Keratinocyte (primary cell): ENCODE measurements around the gene HGF. TPM values are rescaled to one million over a fixed set of nuclear protein-coding genes. Genes with fewer than 3 reads are reported as not detected.
A peak's percentile ranks its signal among the peaks of the same experiment; 100 is the strongest.

Experiments
- DNase-seq: peaks from one replicate; pipeline ENCODE4 v3.0.0-alpha.2; 2011; ENCODE audit warnings: low read depth, missing footprints, low spot score
- FAIRE-seq: peaks from 2 replicates; lab custom pipeline; 2011; peaks lifted over from hg19 to GRCh38; lab: Jason Lieb, UNC
- H2AFZ ChIP-seq: 2 replicates; pipeline ENCODE4 v1.6.0; 2012; ENCODE audit warnings: low read length, control low read depth, inconsistent platforms; ENCODE audit not compliant: control insufficient read depth
- H3K27ac ChIP-seq: 2 replicates; pipeline ENCODE4 v1.5.1; 2011; ENCODE audit warnings: low read length; ENCODE audit not compliant: control insufficient read depth, insufficient read depth
- H3K27me3 ChIP-seq: 3 replicates; pipeline ENCODE4 v1.6.0; 2011; ENCODE audit warnings: low read length; ENCODE audit not compliant: control insufficient read depth, insufficient read depth; ENCODE audit errors: extremely low read depth
- H3K36me3 ChIP-seq, 2 experiments: 2 replicates in 1 of 2; 3 replicates in 1 of 2; pipeline ENCODE4 v1.5.1; 2011; ENCODE audit warnings: low read length in 2 of 2, mild to moderate bottlenecking in 1 of 2; ENCODE audit not compliant: control insufficient read depth in 2 of 2, insufficient read depth in 2 of 2; ENCODE audit errors: extremely low read depth in 1 of 2
- H3K4me1 ChIP-seq: 3 replicates; pipeline ENCODE4 v1.5.1; 2011; ENCODE audit warnings: low read length; ENCODE audit not compliant: control insufficient read depth, insufficient read depth; ENCODE audit errors: extremely low read depth
- H3K4me2 ChIP-seq: 3 replicates; pipeline ENCODE4 v1.6.0; 2011; ENCODE audit warnings: low read depth, low read length; ENCODE audit not compliant: control insufficient read depth, insufficient read depth; ENCODE audit errors: extremely low read depth
- H3K4me3 ChIP-seq, 3 experiments: fragments of 200-600 bp in 1 of 3; sonication (generic) in 1 of 3; 2 replicates in 2 of 3; 3 replicates in 1 of 3; pipeline ENCODE4 v1.5.1; 2011 to 2016; ENCODE audit warnings: low read length in 3 of 3, mild to moderate bottlenecking in 3 of 3, control low read depth in 2 of 3, inconsistent platforms in 1 of 3, low read depth in 1 of 3, mixed read lengths in 1 of 3, mixed run types in 1 of 3, moderate library complexity in 1 of 3; ENCODE audit not compliant: control insufficient read depth in 2 of 3, insufficient read depth in 2 of 3; ENCODE audit errors: extremely low read depth in 1 of 3
- H3K79me2 ChIP-seq: 2 replicates; pipeline ENCODE4 v1.6.0; 2012; ENCODE audit warnings: low read length; ENCODE audit not compliant: control insufficient read depth, insufficient read depth
- H3K9ac ChIP-seq: 3 replicates; pipeline ENCODE4 v1.6.0; 2011; ENCODE audit warnings: low read length; ENCODE audit not compliant: control insufficient read depth, insufficient read depth; ENCODE audit errors: extremely low read depth
- H3K9me1 ChIP-seq: 3 replicates; pipeline ENCODE4 v1.6.0; 2011; ENCODE audit warnings: low read length; ENCODE audit not compliant: control insufficient read depth, insufficient read depth; ENCODE audit errors: extremely low read depth
- H3K9me3 ChIP-seq: 2 replicates; pipeline ENCODE4 v1.5.1; 2012; ENCODE audit warnings: low read depth, low read length; ENCODE audit not compliant: control insufficient read depth
- H4K20me1 ChIP-seq: 3 replicates; pipeline ENCODE4 v1.6.0; 2011; ENCODE audit warnings: low read length; ENCODE audit not compliant: control insufficient read depth, insufficient read depth; ENCODE audit errors: extremely low read depth
- CTCF ChIP-seq, 3 experiments: IDR thresholded peaks in 1 of 3; conservative IDR thresholded peaks in 1 of 3; optimal IDR thresholded peaks in 1 of 3; 2 replicates in 2 of 3; 3 replicates in 1 of 3; pipeline versions ENCODE3 to v1.5.1; 2011; ENCODE audit warnings: low read length in 3 of 3, mild to moderate bottlenecking in 3 of 3, moderate library complexity in 2 of 3, control low read depth in 1 of 3, inconsistent platforms in 1 of 3; ENCODE audit not compliant: insufficient read depth in 2 of 3; ENCODE audit errors: extremely low read depth in 1 of 3
- EZH2 ChIP-seq: IDR thresholded peaks from one replicate; pipeline ENCODE4 v1.6.1; 2012; ENCODE audit warnings: inconsistent platforms, mild to moderate bottlenecking, low read length, moderate library complexity
- dilution Hi-C: fragments of 300-500 bp; cut with MboI; formaldehyde crosslinking; loops from one replicate; pipeline ENCODE4 v1.7.0; 2020; ENCODE audit warnings: low sequenced_read_pairs; ENCODE audit not compliant: extremely low pct_ligation_motif_present
- polyA plus RNA-seq, 5 experiments: library from polyadenylated mRNA; depleted of rRNA in 3 of 5; stranded (reverse) in 3 of 5; stranded (forward) in 1 of 5; unstranded in 1 of 5; fragments of >200 nt; gene quantifications; 1 replicate in 1 of 5; 2 replicates in 3 of 5; 3 replicates in 1 of 5; pipeline versions ENCODE4 v1.2.1 to v1.2.3, GENCODE V29; 2011 to 2012; ENCODE audit warnings: missing spikeins in 2 of 5, low read depth in 1 of 5, low replicate concordance in 1 of 5

HGF gene
- polyA plus RNA-seq, 1 donor (not counting 4 experiments of a cell fraction or from before 2014, with no cell fraction given) = not detected

- H4K20me1 ChIP-seq = no peaks in the 10 kb centered on the region
- no peak overlapping the region for H3K9ac ChIP-seq
- no peaks in the 10 kb centered on the region for H3K79me2 ChIP-seq
- no peaks in the 10 kb centered on the region for H3K27me3 ChIP-seq
- no peaks in the 10 kb centered on the region for H3K36me3 ChIP-seq
- H3K27ac ChIP-seq = no peak overlapping the region
- H3K4me2 ChIP-seq = no peak overlapping the region
- TF ChIP-seq CTCF (optimal IDR thresholded peaks at IDR 0.05 in 1 of 3, IDR thresholded peaks at IDR 0.05 in 1 of 3, conservative IDR thresholded peaks at IDR 0.05 in 1 of 3; ENCODE audit: extremely low read depth in 1 of 3, insufficient read depth in 2 of 3, low read length in 3 of 3) (no peak), EZH2 (no peak)
- no peak overlapping the region for H3K4me3 ChIP-seq
- H3K4me1 ChIP-seq = peaks cover 14% of the 10 kb centered on the region
- no peaks in the 10 kb centered on the region for H3K9me3 ChIP-seq
- peak; percentile 41 for FAIRE-seq
- dilution Hi-C loops = no loop called here
- no peak overlapping the region for H2AFZ ChIP-seq
- DNase-seq = no peak
- no peaks in the 10 kb centered on the region for H3K9me1 ChIP-seq
These were observed 81.0 kb downstream of the HGF start for GRCh38 chr7:81688622-81689411.

GRCh38 chr7:81687062-81687461, 82.8 kb downstream of the HGF start:
- Histone ChIP-seq H3K4me2 (no peak overlapping the region), H4K20me1 (no peaks in the 10 kb centered on the region), H3K4me1 (peaks cover 14% of the 10 kb centered on the region), H3K9ac (no peak overlapping the region), H3K9me3 (no peaks in the 10 kb centered on the region), H3K4me3 (no peak overlapping the region), H3K27ac (no peak overlapping the region), H3K79me2 (no peaks in the 10 kb centered on the region), H3K27me3 (no peaks in the 10 kb centered on the region), H3K36me3 (no peaks in the 10 kb centered on the region), H2AFZ (no peak overlapping the region), H3K9me1 (no peaks in the 10 kb centered on the region)
- FAIRE-seq (no peak), DNase-seq (no peak)
- dilution Hi-C loops = no loop called here
- TF ChIP-seq CTCF (optimal IDR thresholded peaks at IDR 0.05 in 1 of 3, IDR thresholded peaks at IDR 0.05 in 1 of 3, conservative IDR thresholded peaks at IDR 0.05 in 1 of 3; ENCODE audit: extremely low read depth in 1 of 3, insufficient read depth in 2 of 3, low read length in 3 of 3) (no peak), EZH2 (no peak)
